ENCODE measurements around the gene POLR2B.
"Not testable (repeated sequence)": the region's sequence is repeated elsewhere in the genome, so short reads cannot be mapped to it uniquely, and the experiment has no call there.

Gene POLR2B

GRCh38 chr4:56990109-56990905 lies 11.6 kb downstream of the POLR2B start:
- no peak for DNase-seq

GRCh38 chr4:56995525-56995924 lies 16.8 kb downstream of the POLR2B start:
- DNase-seq, result no peak

GRCh38 chr4:56999751-57000150 lies 21.1 kb downstream of the POLR2B start:
- no peak for DNase-seq

GRCh38 chr4:57013543-57014120 lies 34.9 kb downstream of the POLR2B start:
- DNase-seq, result no peak

- peak in 1 of 2 experiments; percentile 34 for DNase-seq
Measured at GRCh38 chr4:57018980-57019379, 40.3 kb downstream of the POLR2B start.

- peak in 1 of 2 experiments; percentile 33 for DNase-seq
Measured at GRCh38 chr4:57020467-57021101, 41.9 kb downstream of the POLR2B start.

GRCh38 chr4:57023104-57023503 lies 44.4 kb downstream of the POLR2B start:
- DNase-seq, result no peak

GRCh38 chr4:57034520-57034919 lies 55.8 kb downstream of the POLR2B start:
- no peak for DNase-seq

- DNase-seq, result peak; percentile 60 to 69
Measured at GRCh38 chr4:57037982-57038604, 59.4 kb downstream of the POLR2B start.

- no peak for DNase-seq
Measured at GRCh38 chr4:57039345-57039744, 60.6 kb downstream of the POLR2B start.

- DNase-seq, result no peak
Measured at GRCh38 chr4:57040510-57040909, 61.8 kb downstream of the POLR2B start.

GRCh38 chr4:57041020-57041419 lies 62.3 kb downstream of the POLR2B start:
- no peak for DNase-seq

GRCh38 chr4:57042711-57043169 lies 64.0 kb downstream of the POLR2B start:
- no peak for DNase-seq

GRCh38 chr4:57043347-57044251 lies 64.9 kb downstream of the POLR2B start:
- DNase-seq, result no peak

GRCh38 chr4:57044279-57044678 lies 65.6 kb downstream of the POLR2B start:
- no peak for DNase-seq

GRCh38 chr4:57044996-57045395 lies 66.3 kb downstream of the POLR2B start:
- no peak for DNase-seq

- DNase-seq, result not testable (repeated sequence)
Measured at GRCh38 chr4:57047046-57047445, 68.3 kb downstream of the POLR2B start.

- no peak for DNase-seq
Measured at GRCh38 chr4:57048590-57049304, 70.1 kb downstream of the POLR2B start.

GRCh38 chr4:57051095-57051494 lies 72.4 kb downstream of the POLR2B start:
- peak; percentile 81 to 82 for DNase-seq

GRCh38 chr4:57051524-57051923 lies 72.8 kb downstream of the POLR2B start:
- DNase-seq, result no peak

- DNase-seq, result no peak
Measured at GRCh38 chr4:57053508-57053907, 74.8 kb downstream of the POLR2B start.

- no peak for DNase-seq
Measured at GRCh38 chr4:57055886-57056285, 77.2 kb downstream of the POLR2B start.

All from Kasumi-1 (cell line).